H7 (cell line): ENCODE results near the gene ANGPTL8. TPM values are rescaled to one million over a fixed set of nuclear protein-coding genes. Genes with fewer than 3 reads are reported as not detected.

ENCODE experiments used
- DNase-seq: peaks from one replicate; pipeline ENCODE4 v3.0.0; 2012
- H3K27me3 ChIP-seq: 2 replicates; pipeline ENCODE4 v1.6.0; 2011; ENCODE audit warnings: mild to moderate bottlenecking, low read length; ENCODE audit not compliant: control insufficient read depth, insufficient read depth
- H3K36me3 ChIP-seq: replicated peaks from 2 replicates; pipeline ENCODE4 v1.5.1; 2011; ENCODE audit warnings: low read length; ENCODE audit not compliant: control insufficient read depth, insufficient read depth
- H3K4me3 ChIP-seq: 2 replicates; pipeline ENCODE4 v1.5.1; 2011; ENCODE audit warnings: low read depth, mild to moderate bottlenecking, control low read depth, low read length, moderate library complexity; ENCODE audit not compliant: insufficient read depth
- total RNA-seq: library from RNA; depleted of rRNA; stranded (reverse); fragments of >200 nt; shearing (Covaris generic); gene quantifications from 2 replicates; pipeline ENCODE4 v1.2.3, GENCODE V29; 2014; rRNA removed

Gene ANGPTL8
- total RNA-seq, 1 experiment from 2014 or later, result not detected

DNA sequence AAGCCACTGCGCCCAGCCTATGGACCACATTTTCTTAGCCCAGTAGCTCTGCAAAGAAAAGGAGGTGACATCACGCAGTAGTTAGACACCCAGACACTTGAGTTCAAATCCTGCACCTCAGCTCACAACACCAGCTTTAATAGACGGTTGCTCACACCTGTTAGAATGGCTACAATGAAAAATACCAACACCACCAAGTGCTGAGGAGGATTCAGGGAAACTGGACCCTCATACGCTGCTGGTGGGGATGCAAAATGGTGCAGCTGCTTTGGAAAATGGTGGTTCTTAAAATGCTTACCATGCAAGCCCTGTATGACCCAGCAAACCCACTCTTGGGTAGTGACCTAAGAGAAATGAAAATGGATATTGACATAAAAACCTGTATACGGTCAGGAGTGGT, 34.6 kb downstream of the ANGPTL8 start:
- Histone ChIP-seq H3K27me3 (no peaks in the 10 kb centered on the region), H3K36me3 (no peaks in the 10 kb centered on the region), H3K4me3 (no peak overlapping the region)
- DNase-seq, result no peak

DNA sequence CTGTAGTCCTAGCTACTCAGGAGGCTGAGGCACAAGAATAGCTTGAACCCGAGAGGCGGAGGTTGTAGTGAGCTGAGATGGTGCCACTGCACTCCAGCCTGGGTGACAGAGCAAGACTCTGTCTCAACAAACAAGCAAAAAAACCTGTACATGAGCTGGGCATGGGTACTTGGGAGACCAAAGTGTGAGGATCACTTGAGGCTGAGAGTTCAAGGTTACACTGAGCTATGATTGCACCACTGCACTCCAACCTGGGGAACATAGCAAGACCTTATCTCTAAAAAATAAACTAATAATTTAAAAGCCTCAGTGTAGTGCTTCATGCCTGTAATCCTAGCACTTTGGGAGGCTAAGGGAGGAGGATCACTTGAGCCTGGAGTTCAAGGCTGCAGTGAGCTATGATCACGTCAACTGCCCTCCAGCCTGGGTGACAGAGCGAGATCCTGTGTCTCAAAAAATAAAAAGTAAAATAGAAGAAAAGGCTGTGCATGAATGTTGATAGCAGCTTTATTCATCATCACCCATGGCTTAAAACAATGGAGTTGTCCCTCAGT, 35.2 kb downstream of the ANGPTL8 start:
- Histone ChIP-seq H3K4me3 (no peak overlapping the region), H3K27me3 (no peaks in the 10 kb centered on the region), H3K36me3 (no peaks in the 10 kb centered on the region)
- no peak for DNase-seq

DNA sequence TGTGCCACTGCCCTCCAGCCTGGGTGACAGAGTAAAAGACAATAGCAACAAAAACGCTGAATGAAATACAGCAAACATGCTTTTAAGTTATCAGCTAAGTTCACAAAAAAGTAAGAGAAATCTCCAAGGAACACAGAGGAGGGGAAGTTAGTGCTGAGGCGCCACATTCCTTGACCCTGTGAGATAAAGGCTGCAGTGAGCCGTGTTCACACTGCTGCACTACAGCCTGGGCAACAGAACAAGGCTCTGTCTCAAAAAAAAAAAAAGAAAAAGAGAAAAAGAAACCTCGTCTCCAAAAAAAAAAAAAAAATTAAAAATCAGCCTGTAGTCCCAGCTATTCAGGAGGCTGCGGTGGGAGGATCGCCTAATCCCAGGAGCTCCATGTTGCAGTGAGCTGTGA, 39.3 kb downstream of the ANGPTL8 start:
- no peak overlapping the region for H3K4me3 ChIP-seq
- no peaks in the 10 kb centered on the region for H3K36me3 ChIP-seq
- no peak for DNase-seq
- no peaks in the 10 kb centered on the region for H3K27me3 ChIP-seq

DNA sequence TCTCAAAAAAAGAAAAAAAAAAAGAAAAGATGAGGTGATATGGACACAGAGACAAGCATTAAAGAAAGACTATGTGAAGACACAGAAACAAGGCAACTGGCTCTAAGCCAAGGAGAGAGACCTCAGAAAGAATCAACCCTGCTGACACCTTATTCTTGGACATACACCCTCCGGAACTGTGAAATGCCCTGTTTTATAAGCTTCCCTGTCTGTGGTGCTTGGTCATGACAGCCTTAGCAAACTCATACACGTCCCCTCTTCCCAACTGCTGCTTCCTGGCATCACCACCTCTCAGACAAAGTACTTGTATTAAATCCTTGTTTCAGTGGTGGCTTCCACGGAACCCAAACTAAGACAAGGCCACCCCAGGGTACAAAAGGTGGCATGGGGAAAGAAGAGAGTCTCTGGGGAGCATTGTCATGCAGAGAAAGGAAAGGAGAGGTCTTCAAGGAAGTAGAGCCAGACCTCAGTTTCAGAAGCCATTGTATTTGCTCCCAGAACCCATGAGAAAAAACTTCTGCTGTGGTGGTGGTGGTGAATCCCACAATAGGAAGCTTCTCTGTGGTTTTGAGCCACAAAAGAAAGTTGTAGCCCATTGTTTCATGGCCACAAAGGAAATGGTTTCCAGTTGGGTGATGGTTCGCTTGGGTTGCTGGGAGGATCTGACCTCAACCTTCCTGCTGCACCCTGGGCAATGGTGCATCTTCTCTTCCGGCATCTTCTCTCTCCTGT, 40.3 kb downstream of the ANGPTL8 start:
- no peaks in the 10 kb centered on the region for H3K36me3 ChIP-seq
- no peak overlapping the region for H3K4me3 ChIP-seq
- no peaks in the 10 kb centered on the region for H3K27me3 ChIP-seq
- DNase-seq, result no peak

DNA sequence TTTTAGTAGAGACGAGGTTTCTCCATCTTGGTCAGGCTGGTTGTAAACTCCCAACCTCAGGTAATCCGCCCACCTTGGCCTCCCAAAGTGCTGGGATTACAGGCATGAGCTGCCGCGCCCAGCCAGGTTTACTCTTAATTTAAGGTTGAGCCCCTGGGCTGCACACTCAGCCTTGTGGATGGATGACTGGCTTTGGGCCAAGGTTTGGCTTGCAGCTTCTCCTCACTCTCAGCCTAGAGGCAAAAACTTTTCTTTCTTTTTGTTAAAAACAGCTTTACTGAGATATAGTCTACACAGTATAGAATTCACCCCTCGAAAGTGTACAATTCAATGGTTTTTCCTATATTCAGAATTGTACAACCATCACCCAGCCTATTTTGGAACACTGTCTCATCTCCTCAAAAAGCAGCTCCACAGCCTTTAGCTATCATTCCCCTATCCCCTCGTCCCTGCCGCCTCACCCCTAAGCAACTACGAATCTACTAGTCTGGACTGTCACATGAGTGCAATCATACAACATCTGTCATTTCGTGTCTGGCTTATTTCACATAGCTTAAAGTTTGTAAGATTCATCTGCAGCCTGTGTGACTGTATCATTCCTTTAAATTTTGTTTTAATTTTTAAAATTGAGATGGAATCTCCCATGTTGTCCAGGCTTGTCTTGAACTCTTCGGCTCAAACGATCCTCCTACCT, 42.1 kb downstream of the ANGPTL8 start:
- no peaks in the 10 kb centered on the region for H3K36me3 ChIP-seq
- no peak for DNase-seq
- H3K27me3 ChIP-seq, result no peaks in the 10 kb centered on the region
- H3K4me3 ChIP-seq, result no peak overlapping the region

DNA sequence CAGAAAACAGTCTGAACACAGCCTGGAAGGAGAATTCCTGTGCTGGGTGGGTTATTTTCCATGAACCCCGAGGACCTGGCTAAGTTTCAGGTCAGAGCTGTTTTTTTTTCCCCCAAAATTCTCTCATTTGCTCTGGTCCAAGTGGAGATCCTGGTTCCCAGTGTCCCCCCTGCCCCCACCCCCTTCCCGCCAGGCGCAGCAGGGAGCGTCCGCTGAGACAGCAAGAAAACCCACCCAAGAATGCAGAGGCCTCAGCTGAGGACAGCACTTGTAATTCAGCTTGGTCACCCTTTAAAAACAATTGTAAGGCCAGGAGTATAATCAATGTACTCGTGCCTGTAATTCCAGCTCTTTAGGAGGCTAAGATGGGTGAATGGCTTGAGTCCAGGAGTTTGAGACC, 45.1 kb downstream of the ANGPTL8 start:
- no peaks in the 10 kb centered on the region for H3K36me3 ChIP-seq
- H3K4me3 ChIP-seq, result no peak overlapping the region
- peak; percentile 45 for DNase-seq
- no peaks in the 10 kb centered on the region for H3K27me3 ChIP-seq

DNA sequence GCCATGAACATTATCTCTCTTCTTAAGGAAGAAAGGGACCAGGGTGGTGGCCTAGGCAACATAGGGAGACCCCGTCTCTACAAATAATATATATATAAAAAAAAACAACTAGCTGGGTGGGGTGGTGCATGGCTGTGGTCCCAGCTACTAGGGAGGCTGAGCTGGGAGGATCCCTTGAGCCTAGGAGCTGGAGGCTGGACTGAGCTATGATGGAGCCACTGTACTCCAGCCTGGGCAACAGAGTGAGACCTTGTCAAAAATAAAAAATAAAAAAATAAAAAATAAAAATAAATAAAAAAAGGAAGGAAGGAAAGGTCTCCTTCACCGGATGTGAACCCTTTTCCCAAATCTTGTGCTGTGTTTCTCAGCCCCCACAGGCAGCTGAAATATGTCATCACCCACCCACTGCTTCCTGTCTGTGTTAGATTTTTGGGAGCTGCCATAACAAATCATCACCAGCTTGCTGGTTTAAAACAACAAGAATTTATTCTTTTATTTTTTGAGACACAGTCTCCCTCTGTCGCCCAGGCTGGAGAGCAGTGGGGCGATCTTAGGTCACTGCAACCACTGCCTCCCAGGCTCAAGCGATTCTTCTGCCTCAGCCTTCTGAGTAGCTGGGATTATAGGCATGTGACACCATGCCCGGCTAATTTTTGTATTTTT, 47.0 kb downstream of the ANGPTL8 start:
- DNase-seq, result no peak
- H3K36me3 ChIP-seq, result no peaks in the 10 kb centered on the region
- no peaks in the 10 kb centered on the region for H3K27me3 ChIP-seq
- no peak overlapping the region for H3K4me3 ChIP-seq

DNA sequence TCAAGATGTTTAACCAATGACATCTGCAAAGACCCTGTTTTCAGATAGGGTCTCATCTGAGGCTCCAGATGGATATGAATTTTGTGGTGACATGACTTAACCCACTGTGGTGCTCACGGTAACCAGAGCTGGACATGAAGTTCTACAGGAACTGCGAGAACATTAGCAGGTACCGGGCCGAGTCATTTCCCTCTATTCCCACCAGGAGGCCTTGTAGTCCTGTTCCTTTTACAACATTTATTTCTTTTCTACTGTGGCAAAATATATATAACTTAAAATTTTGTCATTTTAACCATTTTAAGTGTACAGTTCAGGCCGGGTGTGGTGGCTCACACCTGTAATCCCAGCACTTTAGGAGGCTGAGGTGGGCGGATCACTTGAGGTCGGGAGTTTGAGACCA, 48.9 kb downstream of the ANGPTL8 start:
- no peak overlapping the region for H3K4me3 ChIP-seq
- H3K36me3 ChIP-seq, result no peaks in the 10 kb centered on the region
- no peaks in the 10 kb centered on the region for H3K27me3 ChIP-seq
- DNase-seq, result peak; percentile 53

DNA sequence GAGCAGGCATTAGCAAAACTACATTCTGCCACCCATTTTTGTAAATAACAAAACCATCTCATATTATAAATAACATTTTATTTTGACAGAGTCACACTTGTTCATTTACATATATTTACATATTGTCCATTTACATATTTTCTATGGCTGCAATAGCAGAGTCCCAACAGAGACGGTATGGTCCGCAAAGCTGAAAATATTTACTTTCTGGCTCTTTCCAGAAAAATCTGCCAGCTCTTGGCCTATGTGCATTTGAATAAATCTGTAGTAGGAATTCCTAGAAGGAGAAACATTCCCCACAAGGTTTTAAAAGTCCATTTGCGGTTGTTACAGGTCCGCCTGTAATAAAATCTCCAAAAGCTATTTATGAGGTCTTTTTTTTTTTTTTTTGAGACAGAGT, 50.8 kb downstream of the ANGPTL8 start:
- no peaks in the 10 kb centered on the region for H3K36me3 ChIP-seq
- no peak for DNase-seq
- no peak overlapping the region for H3K4me3 ChIP-seq
- no peaks in the 10 kb centered on the region for H3K27me3 ChIP-seq

DNA sequence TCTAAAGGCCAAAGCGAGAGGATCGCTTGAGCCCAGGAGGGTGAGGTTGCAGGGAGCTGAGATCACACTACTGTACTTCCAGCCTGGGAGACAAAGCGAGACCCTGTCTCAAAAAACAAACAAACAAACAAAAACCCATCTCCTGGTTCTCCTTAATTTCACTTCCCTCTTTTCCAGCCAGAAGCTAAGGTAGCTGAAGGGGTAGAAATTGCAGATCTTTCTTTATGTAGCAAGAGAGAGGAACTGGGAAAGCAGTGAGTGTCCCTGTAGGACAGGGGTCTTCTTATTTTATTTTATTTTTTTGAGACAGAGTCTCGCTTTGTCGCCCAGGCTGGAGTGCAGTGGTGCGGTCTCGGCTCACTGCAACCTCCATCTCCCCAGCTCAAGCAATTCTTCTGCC, 52.0 kb downstream of the ANGPTL8 start:
- no peak for DNase-seq
- Histone ChIP-seq H3K4me3 (no peak overlapping the region), H3K36me3 (no peaks in the 10 kb centered on the region), H3K27me3 (no peaks in the 10 kb centered on the region)

Other genes with a start within 250 kb of the ANGPTL8 start
- 144 and 158 TPM in 2 replicates for gene LDLR, start 150.2 kb upstream of the ANGPTL8 start, total RNA-seq
- 66.8 and 67.0 TPM in 2 replicates for gene SPC24, start 83.8 kb upstream of the ANGPTL8 start, total RNA-seq
- gene KANK2, start 42.1 kb upstream of the ANGPTL8 start, total RNA-seq, result 32.3 and 41.8 TPM in 2 replicates
- gene DOCK6, start 22.9 kb downstream of the ANGPTL8 start, total RNA-seq, result 26.9 and 33.7 TPM in 2 replicates
- gene TSPAN16, start 56.5 kb downstream of the ANGPTL8 start, total RNA-seq, result not detected in 2 replicates
- 10.1 and 11.2 TPM in 2 replicates for gene RAB3D, start 100.0 kb downstream of the ANGPTL8 start, total RNA-seq
- gene TMEM205, start 106.6 kb downstream of the ANGPTL8 start, total RNA-seq, result 102 and 128 TPM in 2 replicates
- gene CCDC159, start 106.9 kb downstream of the ANGPTL8 start, total RNA-seq, result 2.7 and 5.5 TPM in 2 replicates
- gene PLPPR2, start 115.8 kb downstream of the ANGPTL8 start, total RNA-seq, result 5.7 and 7.0 TPM in 2 replicates
- 3.0 and 3.3 TPM in 2 replicates for gene SWSAP1, start 135.0 kb downstream of the ANGPTL8 start, total RNA-seq
- gene EPOR, start 144.7 kb downstream of the ANGPTL8 start, total RNA-seq, result 14.9 and 15.8 TPM in 2 replicates
- gene RGL3, start 179.7 kb downstream of the ANGPTL8 start, total RNA-seq, result 1.6 and 7.8 TPM in 2 replicates
- gene ODAD3, start 195.5 kb downstream of the ANGPTL8 start, total RNA-seq, result 0.66 and 1.4 TPM in 2 replicates
- gene PRKCSH, start 196.0 kb downstream of the ANGPTL8 start, total RNA-seq, result 97.7 and 108 TPM in 2 replicates
- gene ELAVL3, start 241.4 kb downstream of the ANGPTL8 start, total RNA-seq, result 0.17 and 0.52 TPM in 2 replicates